ENCODE data around the gene PDZK1. TPM values are rescaled to one million over a fixed set of nuclear protein-coding genes. Genes with fewer than 3 reads are reported as not detected.
"Not testable (repeated sequence)": the region's sequence is repeated elsewhere in the genome, so short reads cannot be mapped to it uniquely, and the experiment has no call there.

PDZK1 gene
- total RNA-seq, 3 donors from 2014 or later, result 1.1 to 1.2 TPM; not detected in 1

DNA sequence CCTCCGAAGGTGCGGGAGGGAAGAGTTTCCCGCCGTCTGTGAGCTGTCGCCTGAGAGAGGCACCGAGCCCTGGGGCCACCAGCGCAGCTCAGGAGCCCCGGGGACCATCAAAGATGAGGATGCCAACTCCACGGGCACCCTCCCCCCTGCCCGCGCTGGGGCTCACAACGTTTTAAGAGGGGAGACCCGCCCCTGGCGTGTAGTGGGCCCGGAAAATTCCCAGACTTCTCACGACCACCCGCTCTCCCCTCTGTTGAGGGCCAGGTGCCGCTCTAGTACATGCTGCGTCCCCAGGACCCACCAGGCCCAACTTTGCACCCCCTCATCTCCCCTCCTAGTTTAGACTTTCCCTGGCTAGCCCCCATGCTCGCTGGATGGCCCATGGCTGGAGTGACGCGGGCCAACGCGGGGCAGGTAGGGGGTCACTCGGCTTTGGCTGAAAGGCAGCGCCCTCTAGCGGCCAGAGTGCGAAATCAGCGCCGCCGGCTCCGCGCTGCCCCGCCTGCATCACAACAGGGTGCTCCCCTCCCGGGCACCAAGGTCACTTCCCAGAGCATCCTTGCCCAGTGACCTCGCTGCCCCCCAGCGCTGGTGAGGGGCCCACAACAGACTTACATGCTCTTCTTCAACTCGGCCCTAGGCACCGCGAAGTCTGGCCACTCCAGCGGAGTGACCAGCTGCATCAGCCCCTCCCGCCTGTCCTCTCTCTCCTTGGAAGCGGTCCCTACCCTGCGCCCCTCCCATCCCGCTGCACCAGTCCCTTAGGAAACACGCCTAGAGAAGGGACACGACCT, 13.9 kb upstream of the PDZK1 start:
- intact Hi-C loops (cut with DNase I, micrococcal nuclease), result no loop called here
- Histone ChIP-seq H3K36me3 (ENCODE audit: low read depth) (no peaks in the 10 kb centered on the region), H3K4me1 (ENCODE audit: low read depth) (no peaks in the 10 kb centered on the region), H3K9me3 (no peaks in the 10 kb centered on the region), H3K4me3 (no peak overlapping the region)
- ATAC-seq, result peak; percentile 94
- peak; percentile 91 for TF ChIP-seq CTCF (IDR thresholded peaks at IDR 0.05)
- DNase-seq, result peak; percentile 70 to 77 (median 70)

GRCh38 chr1:145720556-145720877, 13.3 kb upstream of the PDZK1 start:
- intact Hi-C loops (cut with DNase I, micrococcal nuclease), result no loop called here
- no peak for ATAC-seq
- Histone ChIP-seq H3K9me3 (no peaks in the 10 kb centered on the region), H3K36me3 (ENCODE audit: low read depth) (no peaks in the 10 kb centered on the region), H3K4me1 (ENCODE audit: low read depth) (no peaks in the 10 kb centered on the region), H3K4me3 (no peak overlapping the region)
- DNase-seq, result no peak
- no peak for TF ChIP-seq CTCF (IDR thresholded peaks at IDR 0.05)

DNA sequence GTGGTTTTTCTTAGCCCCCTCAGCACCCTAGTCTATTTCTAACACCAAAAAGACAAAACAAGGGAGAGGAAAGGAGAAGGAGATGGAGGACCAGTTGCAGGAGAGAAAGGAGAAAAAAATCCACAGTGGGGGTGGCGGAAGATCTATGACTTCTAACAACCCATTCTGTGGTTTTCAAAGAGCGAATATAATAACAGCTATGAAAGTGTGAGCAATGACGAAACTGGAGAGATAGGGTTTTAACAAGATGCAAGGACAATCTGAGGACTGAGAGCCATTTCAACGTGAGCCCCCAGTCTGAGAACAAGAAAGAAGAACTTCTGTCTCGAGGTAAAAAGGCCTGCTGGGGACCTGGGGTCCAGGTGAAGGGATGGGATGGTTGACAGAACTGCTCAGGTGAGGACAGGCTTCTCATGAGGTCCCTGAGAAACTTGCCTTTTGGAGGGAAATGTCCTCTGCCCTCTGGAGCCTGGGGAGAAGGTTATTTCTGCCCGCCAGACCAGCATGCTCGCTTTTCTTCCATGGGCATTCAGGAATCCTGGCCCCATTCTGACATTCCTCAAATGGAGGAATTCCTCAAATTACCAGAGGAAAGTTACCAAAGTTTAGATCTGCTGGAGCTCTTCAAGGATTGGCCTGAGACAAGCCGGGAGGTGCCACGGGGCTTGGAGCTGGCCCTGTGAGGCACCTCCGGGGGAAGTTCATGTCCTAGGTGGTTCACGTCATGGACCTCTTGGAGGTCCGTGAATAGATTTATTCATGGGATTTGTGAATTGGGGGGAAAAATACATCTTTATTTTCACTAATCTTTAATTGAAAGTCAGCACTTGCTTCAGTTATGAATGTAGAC, 12.3 kb upstream of the PDZK1 start, which contains the start of gene CD160:
CD160 (plus strand) TSS at position 270 of the 850 bp plus-strand sequence. CDS start 8,829 bp downstream, outside the sequence.
- no peak within 1 kb of the TSS for H3K4me3 ChIP-seq
- intact Hi-C loops (cut with DNase I, micrococcal nuclease), result no loop called here
- no peak for ATAC-seq

GRCh38 chr1:145718465-145718864, 11.3 kb upstream of the PDZK1 start:
- H3K4me1 ChIP-seq (ENCODE audit: low read depth); ATAC-seq; intact Hi-C loops (cut with DNase I, micrococcal nuclease); DNase-seq; H3K4me3 ChIP-seq; H3K36me3 ChIP-seq (ENCODE audit: low read depth); H3K9me3 ChIP-seq: not testable (repeated sequence)

More for the DNA sequence above, 12.3 kb upstream of the PDZK1 start, which contains the start of gene CD160:
- H3K9me3 ChIP-seq, result no peaks in the 10 kb centered on the region
- TF ChIP-seq CTCF (IDR thresholded peaks at IDR 0.05), result no peak
- no peak for DNase-seq
- no peaks in the 10 kb centered on the region for H3K4me1 ChIP-seq (ENCODE audit: low read depth)
- H3K36me3 ChIP-seq (ENCODE audit: low read depth), result no peaks in the 10 kb centered on the region

- peak; percentile 28 for ATAC-seq
- H3K9me3 ChIP-seq, result no peaks in the 10 kb centered on the region
- DNase-seq, result no peak
Measured at GRCh38 chr1:145717833-145718232, 10.7 kb upstream of the PDZK1 start.

More at GRCh38 chr1:145717833-145718232, 10.7 kb upstream of the PDZK1 start:
- no peak for TF ChIP-seq CTCF (IDR thresholded peaks at IDR 0.05)
- intact Hi-C loops (cut with DNase I, micrococcal nuclease), result no loop called here
- Histone ChIP-seq H3K36me3 (ENCODE audit: low read depth) (no peaks in the 10 kb centered on the region), H3K4me3 (no peak overlapping the region), H3K4me1 (ENCODE audit: low read depth) (no peaks in the 10 kb centered on the region)
